Sigmoid colon (tissue), 4 donors: ENCODE data around the gene PACS2.

Experiments used
- POLR2A ChIP-seq, 2 donors: fragments of 450-650 bp; IDR thresholded peaks; one replicate each; pipeline ENCODE4 v1.6.1; 2016; ENCODE audit warnings: antibody characterized with exemption in 2 of 2, mild to moderate bottlenecking in 2 of 2, moderate library complexity in 2 of 2
- POLR2AphosphoS5 ChIP-seq, 4 donors: sonication (generic); formaldehyde crosslinking; IDR thresholded peaks; one replicate each; pipeline ENCODE4 v1.6.1; 2017; ENCODE audit warnings: antibody characterized with exemption in 4 of 4
- TF ChIP-seq, protein P1 (sequence below), 4 experiments: fragments of 450-650 bp in 3 of 4; fragments of 200-600 bp in 1 of 4; IDR thresholded peaks; one replicate each; pipeline ENCODE4 v1.5.1; 2016 to 2019; ENCODE audit warnings: antibody characterized with exemption in 4 of 4, mild to moderate bottlenecking in 3 of 4, moderate library complexity in 2 of 4

DNA sequence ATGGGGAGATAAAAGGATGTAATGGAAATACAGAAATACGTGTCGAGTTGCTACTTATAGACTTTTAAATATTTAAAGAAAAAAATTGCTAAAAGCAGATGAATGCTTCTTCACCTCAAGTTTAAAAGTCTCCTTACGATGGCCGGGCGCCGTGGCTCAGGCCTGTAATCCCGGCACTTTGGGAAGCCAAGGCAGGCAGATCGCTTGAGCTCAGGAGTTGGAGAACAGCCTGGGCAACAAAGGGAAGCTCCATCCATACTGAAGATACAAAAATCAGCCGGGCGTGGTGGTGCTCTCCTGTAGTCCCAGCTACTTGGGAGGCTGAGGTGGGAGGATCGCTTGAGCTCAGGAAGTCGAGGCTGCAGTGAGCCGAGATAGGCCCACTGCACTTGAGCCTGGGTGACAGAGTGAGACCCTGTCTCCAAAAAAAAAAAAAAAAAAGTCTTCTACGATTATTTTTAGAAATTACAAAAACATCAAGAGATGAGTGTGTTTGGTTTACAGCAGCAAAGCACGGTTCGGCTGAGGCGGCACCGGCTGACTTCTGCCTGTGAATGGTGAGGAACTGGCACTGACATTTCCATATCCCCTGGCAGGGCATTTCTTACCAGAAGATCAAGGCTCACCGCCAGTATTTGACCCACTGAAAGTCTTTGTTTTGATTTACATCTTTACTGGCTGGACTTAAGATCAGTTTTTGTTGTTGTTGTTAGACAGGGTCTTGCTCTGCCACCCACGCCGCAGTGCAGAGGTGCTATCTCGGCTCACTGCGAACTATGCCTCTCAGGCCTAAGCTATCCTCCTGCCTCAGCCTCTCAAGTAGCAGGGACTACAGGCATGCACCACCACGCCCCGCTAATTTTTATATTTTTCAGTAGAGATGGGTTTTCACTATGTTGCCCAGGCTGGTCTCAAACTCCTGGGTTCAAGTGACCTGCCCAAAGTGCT lies 101.2 kb downstream of the PACS2 start:
- TF ChIP-seq, protein P1, sequence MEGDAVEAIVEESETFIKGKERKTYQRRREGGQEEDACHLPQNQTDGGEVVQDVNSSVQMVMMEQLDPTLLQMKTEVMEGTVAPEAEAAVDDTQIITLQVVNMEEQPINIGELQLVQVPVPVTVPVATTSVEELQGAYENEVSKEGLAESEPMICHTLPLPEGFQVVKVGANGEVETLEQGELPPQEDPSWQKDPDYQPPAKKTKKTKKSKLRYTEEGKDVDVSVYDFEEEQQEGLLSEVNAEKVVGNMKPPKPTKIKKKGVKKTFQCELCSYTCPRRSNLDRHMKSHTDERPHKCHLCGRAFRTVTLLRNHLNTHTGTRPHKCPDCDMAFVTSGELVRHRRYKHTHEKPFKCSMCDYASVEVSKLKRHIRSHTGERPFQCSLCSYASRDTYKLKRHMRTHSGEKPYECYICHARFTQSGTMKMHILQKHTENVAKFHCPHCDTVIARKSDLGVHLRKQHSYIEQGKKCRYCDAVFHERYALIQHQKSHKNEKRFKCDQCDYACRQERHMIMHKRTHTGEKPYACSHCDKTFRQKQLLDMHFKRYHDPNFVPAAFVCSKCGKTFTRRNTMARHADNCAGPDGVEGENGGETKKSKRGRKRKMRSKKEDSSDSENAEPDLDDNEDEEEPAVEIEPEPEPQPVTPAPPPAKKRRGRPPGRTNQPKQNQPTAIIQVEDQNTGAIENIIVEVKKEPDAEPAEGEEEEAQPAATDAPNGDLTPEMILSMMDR (IDR thresholded peaks at IDR 0.05) = no peak
- TF ChIP-seq POLR2A (IDR thresholded peaks at IDR 0.05) = no peak
- no peak for TF ChIP-seq POLR2AphosphoS5 (IDR thresholded peaks at IDR 0.05)
